Endothelial cell (in vitro differentiated cells): Measurements from ENCODE around the gene CAV2. TPM values are rescaled to one million over a fixed set of nuclear protein-coding genes. Genes with fewer than 3 reads are reported as not detected.

Source experiments
- DNase-seq: peaks from one replicate; pipeline ENCODE4 v3.0.0; 2021; ENCODE audit warnings: low spot score
- H3K27ac Mint-ChIP-seq: one replicate; pipeline ENCODE4 v1.8.0; 2021; ENCODE audit warnings: mixed read lengths, inconsistent platforms; ENCODE audit not compliant: unreplicated experiment
- H3K27me3 Mint-ChIP-seq: one replicate; pipeline ENCODE4 v1.8.0; 2021; ENCODE audit warnings: mild to moderate bottlenecking, moderate library complexity, mixed read lengths, inconsistent platforms; ENCODE audit not compliant: unreplicated experiment
- H3K36me3 Mint-ChIP-seq: one replicate; pipeline ENCODE4 v1.8.0; 2021; ENCODE audit warnings: mild to moderate bottlenecking, low read depth, mixed read lengths, inconsistent platforms; ENCODE audit not compliant: unreplicated experiment
- H3K4me1 Mint-ChIP-seq: one replicate; pipeline ENCODE4 v1.8.0; 2021; ENCODE audit warnings: mild to moderate bottlenecking, mixed read lengths, inconsistent platforms; ENCODE audit not compliant: unreplicated experiment
- H3K4me3 Mint-ChIP-seq: one replicate; pipeline ENCODE4 v1.8.0; 2021; ENCODE audit warnings: mild to moderate bottlenecking, mixed read lengths, inconsistent platforms; ENCODE audit not compliant: unreplicated experiment
- H3K9me3 Mint-ChIP-seq: one replicate; pipeline ENCODE4 v1.8.0; 2021; ENCODE audit warnings: mixed read lengths, inconsistent platforms; ENCODE audit not compliant: unreplicated experiment
- CTCF ChIP-seq: fragments of 200-600 bp; sonication (generic); IDR thresholded peaks from one replicate; pipeline ENCODE4 v1.5.0; 2021; ENCODE audit warnings: antibody characterized with exemption; ENCODE audit not compliant: unreplicated experiment
- total RNA-seq: library from RNA; stranded (reverse); fragmentation: NEBNext Ultra II Directional; extraction: Animal tissue kit (Norgen Biotek cat#: 25700); gene quantifications from one replicate; pipeline ENCODE4 v1.2.1, GENCODE V29; 2021; ENCODE audit not compliant: unreplicated experiment

Gene CAV2
- total RNA-seq, 1 donor from 2014 or later: 35.5 TPM

DNA sequence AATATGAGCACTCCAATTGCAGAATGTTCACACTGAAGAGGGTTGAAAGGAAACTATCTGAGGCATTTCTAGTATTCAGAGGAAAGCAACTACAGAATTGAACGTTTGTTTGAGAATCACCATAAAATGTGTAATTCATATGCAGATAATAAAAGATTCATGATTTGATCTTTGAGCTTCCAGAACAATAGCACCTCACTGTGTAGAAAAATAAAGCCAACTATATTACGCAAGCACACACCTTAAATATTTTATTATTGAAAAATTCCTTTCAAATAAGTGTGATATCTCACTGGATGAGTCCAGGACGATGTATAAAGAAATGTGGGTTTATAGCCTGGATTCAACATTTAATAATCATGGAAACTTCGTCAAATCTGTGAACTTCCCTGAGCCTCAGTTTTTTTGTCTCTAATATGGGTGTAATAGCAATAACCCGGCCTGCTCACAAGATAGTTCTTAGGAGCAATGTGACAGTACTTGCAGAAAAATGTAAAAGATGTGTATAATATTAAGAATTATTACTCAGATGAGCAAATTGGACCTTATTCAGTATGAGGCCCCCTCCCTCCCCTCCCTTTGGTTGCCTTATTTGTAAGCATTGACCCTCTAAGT, 11.5 kb upstream of the CAV2 start:
- H3K27me3 Mint-ChIP-seq: peaks cover 2% of the 10 kb centered on the region
- no peaks in the 10 kb centered on the region for H3K36me3 Mint-ChIP-seq
- H3K4me3 Mint-ChIP-seq: no peak overlapping the region
- no peak overlapping the region for H3K27ac Mint-ChIP-seq
- no peaks in the 10 kb centered on the region for H3K9me3 Mint-ChIP-seq
- H3K4me1 Mint-ChIP-seq: peaks cover 3% of the 10 kb centered on the region
- no peak for DNase-seq
- no peak for TF ChIP-seq CTCF

GRCh38 chr7:116490351-116490750, 9.2 kb upstream of the CAV2 start:
- DNase-seq: no peak
- Mint-ChIP-seq H3K27me3 (peaks cover 2% of the 10 kb centered on the region), H3K27ac (no peak overlapping the region), H3K36me3 (no peaks in the 10 kb centered on the region), H3K4me3 (no peak overlapping the region), H3K4me1 (peaks cover 3% of the 10 kb centered on the region), H3K9me3 (no peaks in the 10 kb centered on the region)
- TF ChIP-seq CTCF: no peak

DNA sequence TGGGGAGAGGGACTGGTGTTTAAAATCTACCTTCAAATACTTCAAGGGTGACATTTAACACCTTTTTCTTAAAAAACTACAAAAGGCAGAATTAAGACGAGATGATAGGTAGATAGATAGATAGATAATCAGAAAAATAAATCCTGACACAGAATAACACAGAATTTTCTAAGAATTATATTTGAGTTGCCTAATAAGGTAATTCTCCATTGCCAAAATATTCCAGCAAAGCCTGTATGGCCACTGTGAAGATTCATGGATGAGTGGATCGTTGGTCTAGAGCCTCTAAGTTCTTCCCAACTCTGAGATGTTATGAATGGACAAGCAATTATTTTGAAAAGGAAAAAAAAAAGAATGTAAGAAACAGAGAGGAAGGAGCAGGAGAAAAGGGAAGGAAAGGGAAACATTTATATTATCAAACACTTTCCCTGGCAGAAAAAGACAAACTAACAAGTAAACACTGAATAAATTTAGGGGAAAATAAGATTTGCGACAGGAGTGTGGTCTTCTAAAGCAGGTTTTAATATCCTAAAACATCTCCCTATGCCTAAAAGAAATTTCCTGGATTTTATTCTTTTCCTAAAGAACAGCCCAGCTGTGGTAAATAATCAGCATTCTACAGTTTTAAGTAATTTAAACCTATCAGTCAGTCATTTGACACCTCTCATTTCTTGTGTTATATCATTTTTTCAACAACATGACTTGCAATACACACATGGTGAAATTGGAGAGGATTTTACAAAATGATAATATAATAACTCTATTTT, 7.5 kb upstream of the CAV2 start:
- H3K27ac Mint-ChIP-seq: no peak overlapping the region
- H3K9me3 Mint-ChIP-seq: no peaks in the 10 kb centered on the region
- H3K4me3 Mint-ChIP-seq: no peak overlapping the region
- H3K4me1 Mint-ChIP-seq: peaks cover 3% of the 10 kb centered on the region
- no peak for DNase-seq
- TF ChIP-seq CTCF: no peak
- H3K36me3 Mint-ChIP-seq: no peaks in the 10 kb centered on the region
- H3K27me3 Mint-ChIP-seq: peaks cover 2% of the 10 kb centered on the region

- H3K4me3 Mint-ChIP-seq: no peak overlapping the region
- no peak overlapping the region for H3K27ac Mint-ChIP-seq
- no peak for DNase-seq
- no peaks in the 10 kb centered on the region for H3K9me3 Mint-ChIP-seq
- peaks cover 2% of the 10 kb centered on the region for H3K27me3 Mint-ChIP-seq
- H3K36me3 Mint-ChIP-seq: no peaks in the 10 kb centered on the region
- H3K4me1 Mint-ChIP-seq: peaks cover 3% of the 10 kb centered on the region
- no peak for TF ChIP-seq CTCF
Observed at GRCh38 chr7:116492654-116493109, 6.9 kb upstream of the CAV2 start.

DNA sequence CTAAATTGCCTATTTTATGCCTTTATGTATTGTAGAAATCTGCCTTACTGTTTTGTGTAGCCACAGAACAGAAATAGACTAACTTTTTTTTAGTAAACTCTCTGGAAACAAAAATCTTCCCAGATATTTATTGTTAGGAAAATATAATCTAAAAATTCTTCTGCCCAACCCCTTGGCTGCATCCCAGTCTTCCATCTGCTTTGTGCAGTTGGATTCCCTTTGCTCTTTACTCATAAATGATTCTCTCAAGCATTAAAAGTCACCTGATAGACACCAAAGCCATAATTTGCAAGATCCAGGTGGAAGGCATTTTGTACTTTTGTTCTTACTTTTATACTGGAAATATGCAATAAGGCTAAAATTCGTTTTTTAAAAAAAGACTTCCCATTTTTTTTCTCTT, 6.1 kb upstream of the CAV2 start:
- Mint-ChIP-seq H3K27ac (no peak overlapping the region), H3K9me3 (no peaks in the 10 kb centered on the region), H3K4me3 (no peak overlapping the region), H3K27me3 (peaks cover 2% of the 10 kb centered on the region), H3K4me1 (peaks cover 3% of the 10 kb centered on the region), H3K36me3 (no peaks in the 10 kb centered on the region)
- no peak for TF ChIP-seq CTCF
- DNase-seq: no peak
